ENCODE measurements around the gene ACACA.

Gene ACACA

GRCh38 chr17:37047631-37048104 lies 359.0 kb downstream of the ACACA start:
- TF ChIP-seq L3MBTL2 (conservative IDR thresholded peaks at IDR 0.05): no peak
- TF ChIP-seq SUZ12 (IDR thresholded peaks at IDR 0.05): no peak
- TF ChIP-seq PKNOX1 (IDR thresholded peaks at IDR 0.05): peak; percentile 95
- no peak for TF ChIP-seq FOXK2 (IDR thresholded peaks at IDR 0.05)
- no peak for TF ChIP-seq NFRKB (IDR thresholded peaks at IDR 0.05)
- no peak for TF ChIP-seq TARDBP (IDR thresholded peaks at IDR 0.05)
- ChIA-PET POLR2A (no interaction called here), CTCF (interaction anchor here (0.6 to 1.4 kb wide), 14 partner anchors 14 to 482 kb away, joined by 3 to 5 read pairs (median 3); no protein-coding TSS in a partner anchor)
- peak; percentile 64 for DNase-seq (ENCODE audit: extremely low spot score)

- POLR2A ChIA-PET: no interaction called here
- no peak for DNase-seq (ENCODE audit: extremely low spot score)
- TF ChIP-seq FOXA1 (IDR thresholded peaks at IDR 0.05) (no peak), NFRKB (IDR thresholded peaks at IDR 0.05) (no peak), SUZ12 (IDR thresholded peaks at IDR 0.05) (no peak), FOXM1 (IDR thresholded peaks at IDR 0.05; ENCODE audit: borderline replicate concordance) (no peak), ELF4 (IDR thresholded peaks at IDR 0.05) (no peak), ARNT (IDR thresholded peaks at IDR 0.05) (no peak), PKNOX1 (IDR thresholded peaks at IDR 0.05) (no peak), BHLHE40 (IDR thresholded peaks at IDR 0.05; ENCODE audit: borderline replicate concordance) (no peak), LEF1 (IDR thresholded peaks at IDR 0.05; ENCODE audit: borderline replicate concordance) (no peak), CTBP1 (IDR thresholded peaks at IDR 0.05; ENCODE audit: borderline replicate concordance) (no peak), FOXK2 (IDR thresholded peaks at IDR 0.05) (no peak), L3MBTL2 (conservative IDR thresholded peaks at IDR 0.05) (no peak), ZNF384 (IDR thresholded peaks at IDR 0.05) (no peak), SP1 (IDR thresholded peaks at IDR 0.05) (no peak), HDGF (IDR thresholded peaks at IDR 0.05; ENCODE audit: borderline replicate concordance) (no peak), TARDBP (IDR thresholded peaks at IDR 0.05) (no peak)
- CTCF ChIA-PET: interaction anchor here (0.7 kb wide), 1 partner anchor 33 kb away, joined by 3 read pairs; no protein-coding TSS in a partner anchor
Observed at GRCh38 chr17:37045351-37045922, 361.2 kb downstream of the ACACA start.

GRCh38 chr17:37043201-37043600 lies 363.4 kb downstream of the ACACA start:
- ChIA-PET CTCF (no interaction called here), POLR2A (no interaction called here)
- DNase-seq (ENCODE audit: extremely low spot score): no peak
- TF ChIP-seq CTBP1 (IDR thresholded peaks at IDR 0.05; ENCODE audit: borderline replicate concordance): no peak

GRCh38 chr17:37041932-37042331 lies 364.7 kb downstream of the ACACA start:
- CTCF ChIA-PET: interaction anchor here (0.7 kb wide), 1 partner anchor 104 kb away, joined by 5 read pairs; the partner anchor contains the start of gene LHX1
- DNase-seq (ENCODE audit: extremely low spot score): no peak
- POLR2A ChIA-PET: no interaction called here
- TF ChIP-seq ARNT (IDR thresholded peaks at IDR 0.05) (no peak), LEF1 (IDR thresholded peaks at IDR 0.05; ENCODE audit: borderline replicate concordance) (no peak), PKNOX1 (IDR thresholded peaks at IDR 0.05) (no peak), SUZ12 (IDR thresholded peaks at IDR 0.05) (no peak), BHLHE40 (IDR thresholded peaks at IDR 0.05; ENCODE audit: borderline replicate concordance) (no peak), CTBP1 (IDR thresholded peaks at IDR 0.05; ENCODE audit: borderline replicate concordance) (no peak), SP1 (IDR thresholded peaks at IDR 0.05) (no peak), ELF4 (IDR thresholded peaks at IDR 0.05) (no peak), TARDBP (IDR thresholded peaks at IDR 0.05) (no peak)

GRCh38 chr17:37039269-37039668 lies 367.4 kb downstream of the ACACA start:
- no peak for DNase-seq (ENCODE audit: extremely low spot score)
- ChIA-PET POLR2A (no interaction called here), CTCF (no interaction called here)
- TF ChIP-seq PKNOX1 (IDR thresholded peaks at IDR 0.05): peak; percentile 83
- peak; percentile 53; the same call in 1 of the 2 replicates for TF ChIP-seq CTBP1 (IDR thresholded peaks at IDR 0.05; ENCODE audit: borderline replicate concordance)
- no peak for TF ChIP-seq LEF1 (IDR thresholded peaks at IDR 0.05; ENCODE audit: borderline replicate concordance)
- no peak for TF ChIP-seq SUZ12 (IDR thresholded peaks at IDR 0.05)

GRCh38 chr17:37037590-37038155 lies 369.0 kb downstream of the ACACA start:
- TF ChIP-seq PKNOX1 (IDR thresholded peaks at IDR 0.05): no peak
- no peak for TF ChIP-seq CTBP1 (IDR thresholded peaks at IDR 0.05; ENCODE audit: borderline replicate concordance)
- no peak for TF ChIP-seq ARNT (IDR thresholded peaks at IDR 0.05)
- POLR2A ChIA-PET: no interaction called here
- CTCF ChIA-PET: no interaction called here
- DNase-seq (ENCODE audit: extremely low spot score): no peak

All from HEK293T (cell line).